Colonic mucosa (tissue), 4 donors: Measurements from ENCODE around the gene CEP164. TPM values are rescaled to one million over a fixed set of nuclear protein-coding genes. Genes with fewer than 3 reads are reported as not detected.

Source experiments
- DNase-seq: peaks from one replicate; pipeline ENCODE4 v3.0.0-alpha.2; 2020
- H3K27ac ChIP-seq: fragments of 200-600 bp; one replicate; pipeline ENCODE4 v1.8.0; 2021
- H3K27me3 ChIP-seq: fragments of 200-600 bp; one replicate; pipeline ENCODE4 v1.8.0; 2021
- H3K36me3 ChIP-seq: fragments of 200-600 bp; one replicate; pipeline ENCODE4 v1.8.0; 2021
- H3K4me1 ChIP-seq: fragments of 200-600 bp; one replicate; pipeline ENCODE4 v1.8.0; 2021; ENCODE audit warnings: mild to moderate bottlenecking
- H3K4me3 ChIP-seq: fragments of 200-600 bp; one replicate; pipeline ENCODE4 v1.8.0; 2021
- H3K9ac ChIP-seq, 2 donors: one replicate each; pipeline ENCODE4 v1.7.0; 2013; ENCODE audit warnings: control low read depth in 2 of 2, low read depth in 2 of 2, low read length in 2 of 2
- H3K9me3 ChIP-seq: fragments of 200-600 bp; one replicate; pipeline ENCODE4 v1.8.0; 2021
- intact Hi-C: fragments of 100-400 bp; cut with DNase I; formaldehyde crosslinking; loops from one replicate; pipeline ENCODE4 v1.14.1; 2022
- total RNA-seq, 2 donors: library from RNA; stranded (reverse); fragmentation: NEBNext Ultra II Directional in 1 of 2; extraction: Animal tissue kit (Norgen Biotek cat#: 25700) in 1 of 2; gene quantifications; one replicate each; pipeline ENCODE4 v1.2.1, GENCODE V29; 2021
- TF ChIP-seq, protein P1 (sequence below): fragments of 200-600 bp; IDR thresholded peaks from one replicate; pipeline ENCODE4 v1.8.0; 2022; ENCODE audit warnings: antibody characterized with exemption, mild to moderate bottlenecking
- donor health status: healthy.
- donor health status: DM: no; HTN: no; CAD: no.
- donor health status: DM: no; HTN: no; CAD: no.

The CEP164 gene
- total RNA-seq, 2 donors from 2014 or later, result 12.4 to 19.2 TPM

DNA sequence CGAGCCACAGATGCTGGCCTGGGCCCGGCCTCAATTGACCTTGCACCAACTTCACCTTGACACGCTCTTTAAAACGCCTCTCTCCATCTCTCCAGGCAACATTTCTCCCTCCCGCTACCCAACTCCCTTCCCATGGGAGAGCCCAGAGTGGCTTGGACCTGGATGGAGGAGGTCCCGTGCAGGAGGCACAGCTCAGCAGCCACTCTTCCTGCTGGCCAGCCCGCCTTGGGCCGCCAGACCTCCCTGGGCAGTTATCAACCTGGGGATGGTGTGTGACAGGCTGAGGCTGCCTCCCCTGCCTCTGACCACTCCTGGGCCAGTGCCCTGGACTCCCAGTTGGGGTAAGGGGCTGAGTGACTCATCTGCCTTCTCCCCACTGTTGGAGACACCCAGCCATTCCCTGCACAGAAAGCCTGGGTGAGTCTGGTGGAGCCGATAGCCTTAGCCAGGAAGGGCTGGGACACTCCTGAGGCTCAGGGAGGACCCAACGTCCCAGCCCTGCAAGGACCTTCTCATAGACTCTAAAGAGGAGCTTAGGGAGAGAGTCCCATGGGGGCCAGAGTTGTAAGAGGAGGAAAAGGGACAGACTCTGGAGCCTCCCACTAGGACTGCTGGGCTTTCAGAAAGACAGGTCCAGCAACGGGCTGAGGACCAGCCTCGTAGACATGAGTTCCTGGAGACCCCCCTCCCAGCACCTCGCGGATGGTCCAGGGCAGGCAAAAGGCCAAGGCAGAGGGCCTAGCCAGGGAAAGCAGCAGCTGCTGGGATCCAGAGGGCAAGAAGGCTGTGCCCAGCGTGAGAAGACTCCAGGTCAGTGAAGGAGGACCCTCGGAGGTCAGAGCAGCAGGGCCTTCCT is 131.7 kb downstream of the CEP164 start:
- DNase-seq, result no peak

DNA sequence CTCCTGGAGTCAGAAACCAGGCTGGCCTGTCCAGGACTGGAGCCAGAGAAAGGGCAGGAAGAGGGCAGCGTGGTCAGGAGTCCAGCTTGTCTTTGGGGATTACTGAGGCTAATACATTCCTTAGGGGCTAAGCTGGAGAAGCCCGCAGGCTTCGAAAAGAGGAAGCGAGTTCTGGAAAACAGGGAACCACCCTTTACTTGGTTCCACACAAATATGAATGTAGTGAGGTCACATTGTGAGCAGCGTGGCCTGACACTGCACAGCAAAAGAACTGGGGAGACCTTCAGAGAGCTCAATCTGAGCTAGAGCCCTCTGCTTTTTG is 132.3 kb downstream of the CEP164 start:
- intact Hi-C loops, result no loop called here
- no peak for DNase-seq
- no peaks in the 10 kb centered on the region for H3K4me1 ChIP-seq
- H3K27ac ChIP-seq, result no peak overlapping the region
- H3K9ac ChIP-seq, result no peak overlapping the region
- TF ChIP-seq, protein P1, sequence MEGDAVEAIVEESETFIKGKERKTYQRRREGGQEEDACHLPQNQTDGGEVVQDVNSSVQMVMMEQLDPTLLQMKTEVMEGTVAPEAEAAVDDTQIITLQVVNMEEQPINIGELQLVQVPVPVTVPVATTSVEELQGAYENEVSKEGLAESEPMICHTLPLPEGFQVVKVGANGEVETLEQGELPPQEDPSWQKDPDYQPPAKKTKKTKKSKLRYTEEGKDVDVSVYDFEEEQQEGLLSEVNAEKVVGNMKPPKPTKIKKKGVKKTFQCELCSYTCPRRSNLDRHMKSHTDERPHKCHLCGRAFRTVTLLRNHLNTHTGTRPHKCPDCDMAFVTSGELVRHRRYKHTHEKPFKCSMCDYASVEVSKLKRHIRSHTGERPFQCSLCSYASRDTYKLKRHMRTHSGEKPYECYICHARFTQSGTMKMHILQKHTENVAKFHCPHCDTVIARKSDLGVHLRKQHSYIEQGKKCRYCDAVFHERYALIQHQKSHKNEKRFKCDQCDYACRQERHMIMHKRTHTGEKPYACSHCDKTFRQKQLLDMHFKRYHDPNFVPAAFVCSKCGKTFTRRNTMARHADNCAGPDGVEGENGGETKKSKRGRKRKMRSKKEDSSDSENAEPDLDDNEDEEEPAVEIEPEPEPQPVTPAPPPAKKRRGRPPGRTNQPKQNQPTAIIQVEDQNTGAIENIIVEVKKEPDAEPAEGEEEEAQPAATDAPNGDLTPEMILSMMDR, result no peak
- H3K9me3 ChIP-seq, result no peaks in the 10 kb centered on the region
- no peaks in the 10 kb centered on the region for H3K27me3 ChIP-seq
- H3K36me3 ChIP-seq, result no peaks in the 10 kb centered on the region
- H3K4me3 ChIP-seq, result no peak overlapping the region

More for the DNA sequence above, 131.7 kb downstream of the CEP164 start:
- intact Hi-C loops, result no loop called here
- Histone ChIP-seq H3K27me3 (no peaks in the 10 kb centered on the region), H3K4me3 (no peak overlapping the region), H3K4me1 (no peaks in the 10 kb centered on the region), H3K9me3 (no peaks in the 10 kb centered on the region), H3K27ac (no peak overlapping the region), H3K9ac (no peak overlapping the region), H3K36me3 (no peaks in the 10 kb centered on the region)
- TF ChIP-seq, protein P1, result no peak

DNA sequence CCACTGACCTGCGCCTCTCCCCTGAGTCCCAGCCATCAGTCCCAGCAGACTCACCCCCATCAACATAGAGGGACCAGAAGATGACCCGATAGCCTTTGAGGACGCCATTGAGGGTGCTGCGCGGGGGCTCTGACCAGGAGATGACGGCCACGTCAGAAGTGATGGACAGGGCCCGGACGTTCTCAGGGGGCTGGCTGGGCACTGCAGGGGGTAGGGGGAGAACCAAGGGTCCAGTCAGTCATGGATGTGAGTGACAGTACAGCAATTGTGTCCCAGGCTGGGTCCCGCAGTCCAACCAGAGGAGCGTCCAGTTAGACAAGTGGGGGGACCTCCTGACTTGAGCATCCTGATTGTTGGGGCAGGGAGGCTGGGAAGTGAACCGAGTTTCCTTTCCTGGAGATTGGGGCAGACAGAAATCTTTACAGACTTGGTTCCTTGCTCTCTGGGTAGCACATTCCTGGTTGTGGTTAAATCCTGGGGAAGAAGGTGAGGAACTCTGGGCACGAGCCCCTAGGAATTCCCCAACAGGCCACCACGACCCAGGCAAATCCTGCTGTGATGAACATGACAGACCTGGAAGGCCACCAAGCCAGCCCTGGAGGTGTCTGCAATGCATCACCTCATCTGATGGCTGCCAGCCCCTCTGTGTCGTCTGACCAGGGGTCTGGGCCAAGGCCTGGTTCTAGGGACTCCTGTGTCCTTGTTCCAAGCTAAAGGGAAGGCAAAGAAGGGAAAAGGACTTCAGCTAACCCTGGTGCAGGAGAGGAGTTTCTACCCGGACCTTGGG is 133.9 kb downstream of the CEP164 start:
- TF ChIP-seq, protein P1, result no peak
- intact Hi-C loops, result no loop called here
- DNase-seq, result no peak
- Histone ChIP-seq H3K27me3 (no peaks in the 10 kb centered on the region), H3K4me3 (no peak overlapping the region), H3K27ac (no peak overlapping the region), H3K9me3 (no peaks in the 10 kb centered on the region), H3K4me1 (no peaks in the 10 kb centered on the region), H3K36me3 (no peaks in the 10 kb centered on the region), H3K9ac (no peak overlapping the region)

DNA sequence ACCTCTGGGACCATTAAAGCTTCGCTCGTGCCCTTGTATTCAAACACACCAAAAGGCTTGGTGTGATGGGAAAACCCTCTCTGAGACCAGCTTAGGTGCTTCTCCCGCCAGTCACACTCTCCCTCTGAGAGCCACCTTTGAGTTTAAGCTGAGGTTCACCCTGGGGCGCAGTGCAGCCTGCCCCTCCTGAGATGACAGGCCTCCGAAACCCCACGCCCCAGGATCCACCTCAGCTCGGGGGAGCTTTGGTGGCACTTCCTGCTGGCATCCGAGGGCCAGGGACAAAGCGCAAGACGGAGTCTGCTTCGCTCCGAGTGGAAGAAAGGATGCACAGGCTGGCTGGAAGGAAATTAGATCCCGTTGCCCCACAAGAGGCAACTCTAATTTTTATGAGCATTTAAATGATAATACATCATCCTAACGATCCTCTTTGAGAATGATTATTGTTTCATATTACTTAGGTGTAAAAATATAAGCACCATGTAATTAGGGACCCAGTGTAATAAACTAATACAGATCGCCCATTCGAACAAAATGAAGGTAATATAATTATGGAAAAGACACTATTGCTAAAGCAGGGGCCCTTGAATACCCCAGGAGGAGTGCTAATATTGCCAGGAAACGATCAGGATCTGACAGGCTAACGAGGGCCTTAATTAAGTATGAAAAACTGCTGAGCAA is 134.7 kb downstream of the CEP164 start:
- H3K4me3 ChIP-seq, result no peak overlapping the region
- intact Hi-C loops, result no loop called here
- no peak overlapping the region for H3K27ac ChIP-seq
- H3K9me3 ChIP-seq, result no peaks in the 10 kb centered on the region
- TF ChIP-seq, protein P1, result no peak
- DNase-seq, result no peak
- no peaks in the 10 kb centered on the region for H3K27me3 ChIP-seq
- H3K4me1 ChIP-seq, result no peaks in the 10 kb centered on the region
- no peaks in the 10 kb centered on the region for H3K36me3 ChIP-seq
- H3K9ac ChIP-seq, result no peak overlapping the region

DNA sequence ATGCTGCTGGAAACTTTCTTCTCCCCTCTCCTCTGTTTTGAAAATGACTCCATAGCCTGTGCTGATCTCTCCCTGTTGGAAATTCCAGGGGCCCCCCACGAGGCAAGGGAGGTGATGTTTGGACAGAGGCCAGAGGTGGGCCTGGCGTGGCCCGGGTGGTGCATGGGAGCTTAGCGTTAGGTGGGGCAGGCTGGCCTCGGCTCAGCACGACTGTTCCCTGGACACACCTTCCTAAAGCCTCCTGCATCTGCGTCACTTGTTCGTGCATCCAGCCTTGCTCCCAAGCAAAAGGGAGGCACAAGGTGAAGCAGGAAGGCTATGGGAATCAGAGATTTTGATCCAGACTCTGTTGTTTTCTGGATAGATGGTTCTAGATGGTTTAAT is 135.2 kb downstream of the CEP164 start:
- intact Hi-C loops, result no loop called here
- H3K27ac ChIP-seq, result no peak overlapping the region
- no peak for DNase-seq
- H3K4me3 ChIP-seq, result no peak overlapping the region
- H3K4me1 ChIP-seq, result no peaks in the 10 kb centered on the region
- H3K9me3 ChIP-seq, result no peaks in the 10 kb centered on the region
- H3K9ac ChIP-seq, result no peak overlapping the region
- TF ChIP-seq, protein P1, result no peak
- no peaks in the 10 kb centered on the region for H3K27me3 ChIP-seq
- H3K36me3 ChIP-seq, result no peaks in the 10 kb centered on the region

Other genes starting within 250 kb of the CEP164 start
- gene SIK3, start 229.4 kb upstream of the CEP164 start, total RNA-seq, result 10 to 100 TPM; 26.7 to 28.0 TPM
- 10 to 100 TPM; 76.4 to 80.5 TPM for gene PAFAH1B2, start 183.6 kb upstream of the CEP164 start, total RNA-seq
- gene SIDT2, start 149.1 kb upstream of the CEP164 start, total RNA-seq, result 10 to 100 TPM; 42.9 to 69.3 TPM
- 100 to 1,000 TPM in 1 of 2 donors, 10 to 100 TPM in 1; 86.8 to 989 TPM for gene TAGLN, start 128.5 kb upstream of the CEP164 start, total RNA-seq
- gene PCSK7, start 95.8 kb upstream of the CEP164 start, total RNA-seq, result 100 to 1,000 TPM; 111 to 195 TPM
- gene RNF214, start 95.2 kb upstream of the CEP164 start, total RNA-seq, result 10 to 100 TPM; 20.0 to 20.3 TPM
- 1 to 10 TPM; 5.1 to 5.9 TPM for gene BACE1-AS, start 36.5 kb upstream of the CEP164 start, total RNA-seq
- 10 to 100 TPM; 11.1 to 11.5 TPM for gene BACE1, start 11.6 kb upstream of the CEP164 start, total RNA-seq